OCI-LY3 (cell line): ENCODE results near the gene PHKB.

Source experiments
- CTCF ChIP-seq: fragments of 200-600, 300-600 bp; sonication (generic); IDR thresholded peaks from 2 replicates; pipeline ENCODE4 v1.5.1; 2014; ENCODE audit warnings: antibody characterized with exemption, low read length, low read depth
- EZH2phosphoT487 ChIP-seq: fragments of 200-600 bp; shearing (Covaris generic); IDR thresholded peaks from 2 replicates; pipeline ENCODE4 v1.6.1; 2018; ENCODE audit warnings: antibody characterized with exemption, mixed run types, low read depth

GRCh38 chr16:47624563-47624962 lies 163.4 kb downstream of the PHKB start:
- no peak for TF ChIP-seq CTCF
- TF ChIP-seq EZH2phosphoT487: no peak
